Spinal cord (tissue), 10 donors: ENCODE results near the gene FAXDC2. TPM values are rescaled to one million over a fixed set of nuclear protein-coding genes. Genes with fewer than 3 reads are reported as not detected.

Experiments
- DNase-seq, 6 donors: peaks; one replicate each; pipeline versions ENCODE4 v3.0.0 to v3.0.0-alpha.2; 2013 to 2015; ENCODE audit warnings: low spot score in 6 of 6, low read depth in 4 of 6
- H3K27ac ChIP-seq: one replicate; pipeline ENCODE4 v1.5.1; 2013; ENCODE audit warnings: low read depth, low read length, control low read depth
- H3K27me3 ChIP-seq: one replicate; pipeline ENCODE4 v1.6.1; 2013; ENCODE audit warnings: low read length; ENCODE audit not compliant: control insufficient read depth, insufficient read depth
- H3K36me3 ChIP-seq: one replicate; pipeline ENCODE4 v1.6.1; 2013; ENCODE audit warnings: low read length; ENCODE audit not compliant: control insufficient read depth, insufficient read depth
- H3K4me1 ChIP-seq: one replicate; pipeline ENCODE4 v1.6.1; 2013; ENCODE audit warnings: low read length; ENCODE audit not compliant: control insufficient read depth, insufficient read depth
- H3K4me3 ChIP-seq: one replicate; pipeline ENCODE4 v1.5.1; 2013; ENCODE audit warnings: low read depth, low read length, control low read depth
- H3K9me3 ChIP-seq: one replicate; pipeline ENCODE4 v1.6.1; 2013; ENCODE audit warnings: low read length; ENCODE audit not compliant: control insufficient read depth, insufficient read depth
- WGBS: methylation state at CpG from one replicate; pipeline ENCODE4 v1.1.5; 2013; ENCODE audit warnings: missing lambda C conversion rate; ENCODE audit not compliant: insufficient coverage; 5-methylcytosine and 5-hydroxymethylcytosine counted together
- long read RNA-seq, 4 donors: transcript quantifications; one replicate each; lab custom pipeline, GENCODE V29; 2026
- polyA plus RNA-seq, 2 donors: library from polyadenylated mRNA; unstranded; fragments of 120-200 nt; gene quantifications; one replicate each; pipeline ENCODE4 v1.2.1, GENCODE V29; 2013; ENCODE audit not compliant: insufficient read length in 2 of 2
- total RNA-seq, 2 donors: library from RNA; depleted of rRNA in 1 of 2; stranded (reverse); fragments of 120-200 nt in 1 of 2; fragments of >200 nt in 1 of 2; gene quantifications; one replicate each; pipeline versions ENCODE4 v1.2.3 to v1.2.4, GENCODE V29; 2013 to 2014
- donor health status: healthy.

Gene FAXDC2, protein sequence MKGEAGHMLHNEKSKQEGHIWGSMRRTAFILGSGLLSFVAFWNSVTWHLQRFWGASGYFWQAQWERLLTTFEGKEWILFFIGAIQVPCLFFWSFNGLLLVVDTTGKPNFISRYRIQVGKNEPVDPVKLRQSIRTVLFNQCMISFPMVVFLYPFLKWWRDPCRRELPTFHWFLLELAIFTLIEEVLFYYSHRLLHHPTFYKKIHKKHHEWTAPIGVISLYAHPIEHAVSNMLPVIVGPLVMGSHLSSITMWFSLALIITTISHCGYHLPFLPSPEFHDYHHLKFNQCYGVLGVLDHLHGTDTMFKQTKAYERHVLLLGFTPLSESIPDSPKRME
- total RNA-seq (10 to 100 TPM; 26.0 to 54.9 TPM), polyA plus RNA-seq (10 to 100 TPM; 19.3 to 29.0 TPM)
- long read RNA-seq, donor 1, partial matches to known transcripts = 100 of 128 reads
- long read RNA-seq, donor 1, other reads (novel, unspliced or antisense) = 27 of 128 reads
- long read RNA-seq, donor 2, partial matches to known transcripts = 0 of 1 reads
- long read RNA-seq, donor 2, other reads (novel, unspliced or antisense) = 0 of 1 reads
- long read RNA-seq, donor 3 = 0 reads
- long read RNA-seq, donor 4, transcript FAXDC2-201 (9 exons, 3,251 nt) = major isoform, 6 of 6 reads
- long read RNA-seq, donor 4, partial matches to known transcripts = 0 of 6 reads
- long read RNA-seq, donor 4, other reads (novel, unspliced or antisense) = 0 of 6 reads

- H3K27me3 ChIP-seq = no peaks in the 10 kb centered on the region
- no peaks in the 10 kb centered on the region for H3K9me3 ChIP-seq
- DNase-seq = peak in 5 of 6 donors; percentile 15 to 87 (median 46)
- peak within 1 kb of the TSS; percentile 97 for H3K27ac ChIP-seq
- WGBS = 4% methylated on average over 8 of the region's 11 CpGs
- H3K36me3 ChIP-seq = no peaks in the 10 kb centered on the region
- H3K4me3 ChIP-seq = peak within 1 kb of the TSS; percentile 77
- H3K4me1 ChIP-seq = peaks cover 10% of the 10 kb centered on the region
Measured at GRCh38 chr5:154850255-154851062, at the start of gene FAXDC2. Gene FAXDC2, minus strand, starts transcription at chr5:154850603. Its CDS starts 12,425 bp downstream, at chr5:154838178.

DNA sequence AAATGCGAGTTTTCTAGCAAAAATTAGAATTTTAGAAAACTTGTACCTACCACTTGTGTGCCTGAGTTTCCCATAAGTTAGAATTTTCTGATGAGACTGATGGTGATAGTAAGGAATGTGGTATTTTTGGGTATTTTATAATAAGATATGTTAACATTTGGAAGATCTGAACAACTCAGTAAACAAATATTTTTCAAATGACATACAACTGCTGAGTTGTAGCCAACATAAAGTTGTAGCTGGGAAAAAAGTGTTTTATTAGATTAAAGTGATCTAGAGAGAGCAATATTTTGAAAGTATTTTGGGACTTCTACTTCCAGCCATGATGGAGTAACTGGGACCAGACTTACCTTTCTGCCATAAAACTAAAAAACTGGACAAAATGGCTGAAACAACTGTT, 49.7 kb upstream of the FAXDC2 start:
- H3K27ac ChIP-seq = no peak overlapping the region
- no CpG with 5 or more reads among the region's 1 CpG for WGBS
- no peak for DNase-seq
- H3K36me3 ChIP-seq = peaks cover 47% of the 10 kb centered on the region
- no peaks in the 10 kb centered on the region for H3K9me3 ChIP-seq
- no peak overlapping the region for H3K4me3 ChIP-seq
- H3K27me3 ChIP-seq = no peaks in the 10 kb centered on the region
- H3K4me1 ChIP-seq = no peaks in the 10 kb centered on the region

DNA sequence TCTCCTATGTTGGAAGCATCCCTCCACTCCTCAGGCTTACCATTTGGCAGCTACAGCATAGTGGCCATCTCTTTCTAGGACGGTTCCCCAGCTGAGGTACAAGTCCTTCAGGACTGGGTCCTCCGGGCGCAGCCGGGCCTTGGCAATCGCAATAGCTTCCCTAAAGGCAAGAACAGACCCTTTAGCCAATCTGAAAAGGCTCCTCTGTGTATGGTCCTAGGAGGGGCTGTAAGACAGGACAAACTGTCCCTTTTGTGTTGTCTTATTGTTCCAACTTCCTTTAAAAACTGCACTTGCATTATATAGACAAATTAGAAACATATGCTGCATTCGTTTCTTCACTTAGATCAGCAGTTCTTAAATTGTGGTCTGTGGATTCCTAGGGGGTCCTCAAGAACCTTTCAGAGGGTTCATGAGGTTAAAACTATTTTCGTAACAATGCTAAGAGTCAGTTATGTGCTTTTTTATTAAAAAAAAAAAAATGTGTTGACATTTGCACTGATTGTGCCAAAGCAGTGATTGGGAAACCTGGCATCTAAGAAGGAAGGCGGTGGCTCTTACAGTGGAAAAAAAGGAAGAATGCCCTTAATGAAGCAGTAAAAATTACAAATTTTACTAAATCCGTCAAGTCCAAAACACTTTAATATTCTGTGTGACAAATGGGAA, 48.9 kb upstream of the FAXDC2 start:
- peaks cover 41% of the 10 kb centered on the region for H3K36me3 ChIP-seq
- H3K27me3 ChIP-seq = no peaks in the 10 kb centered on the region
- no peak overlapping the region for H3K27ac ChIP-seq
- no peaks in the 10 kb centered on the region for H3K9me3 ChIP-seq
- no peaks in the 10 kb centered on the region for H3K4me1 ChIP-seq
- no peak overlapping the region for H3K4me3 ChIP-seq
- no peak for DNase-seq
- 87% methylated on average over 6 of the region's 9 CpGs for WGBS

DNA sequence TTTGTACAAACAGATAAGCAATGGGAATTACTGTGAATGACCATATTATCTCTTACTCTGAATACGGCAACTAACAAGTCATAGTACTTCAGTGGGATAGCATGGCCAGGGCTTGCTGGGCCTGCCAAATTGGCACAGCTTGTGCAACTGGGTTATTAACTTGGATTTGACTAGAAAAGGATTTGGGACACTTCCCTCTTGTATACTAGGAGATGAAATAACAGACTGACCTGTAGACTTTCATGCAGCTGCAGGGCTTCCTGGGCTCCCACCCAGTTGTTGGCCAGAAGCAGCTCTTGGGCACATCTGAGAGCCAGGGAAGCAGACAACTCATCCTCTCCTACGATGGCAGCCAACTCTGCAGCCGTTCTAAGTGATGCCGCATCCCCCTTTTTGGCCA, 47.8 kb upstream of the FAXDC2 start:
- H3K9me3 ChIP-seq = no peaks in the 10 kb centered on the region
- 100% methylated on average over 1 of the region's 4 CpGs for WGBS
- DNase-seq = peak in 1 of 6 donors; percentile 7
- H3K27me3 ChIP-seq = no peaks in the 10 kb centered on the region
- no peak overlapping the region for H3K27ac ChIP-seq
- peaks cover 49% of the 10 kb centered on the region for H3K36me3 ChIP-seq
- H3K4me1 ChIP-seq = no peaks in the 10 kb centered on the region
- H3K4me3 ChIP-seq = no peak overlapping the region

DNA sequence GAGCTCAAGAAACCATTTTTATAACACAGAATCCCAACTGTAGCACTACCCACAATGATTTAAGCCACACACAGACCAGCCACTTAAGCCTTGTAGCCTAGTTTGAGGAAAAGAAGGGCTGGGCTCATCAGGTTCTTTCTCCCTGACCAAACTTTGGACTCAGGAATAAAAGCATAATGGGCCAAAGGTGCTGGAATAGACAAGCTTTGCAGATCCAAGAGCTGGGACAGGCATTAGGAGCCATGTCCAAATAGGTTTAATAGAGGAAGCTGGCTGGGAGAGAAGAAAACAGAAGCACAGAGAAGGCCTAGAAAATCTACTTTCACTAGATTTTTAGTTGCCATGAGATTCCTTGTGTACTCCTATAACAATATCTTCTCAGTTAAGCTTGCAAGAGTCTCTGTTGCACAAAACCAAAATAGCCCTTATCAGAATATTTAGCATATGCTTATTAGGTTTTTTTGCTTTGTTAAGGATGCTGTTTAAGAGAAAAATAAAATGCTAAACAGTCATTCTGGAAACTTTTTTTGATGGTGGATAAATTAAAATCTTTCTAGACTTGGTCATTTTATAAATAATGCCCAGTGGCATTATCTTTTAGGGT, 46.3 kb upstream of the FAXDC2 start:
- H3K4me1 ChIP-seq = no peaks in the 10 kb centered on the region
- H3K27me3 ChIP-seq = no peaks in the 10 kb centered on the region
- H3K9me3 ChIP-seq = no peaks in the 10 kb centered on the region
- no peak overlapping the region for H3K4me3 ChIP-seq
- no peak for DNase-seq
- no peak overlapping the region for H3K27ac ChIP-seq
- H3K36me3 ChIP-seq = peaks cover 54% of the 10 kb centered on the region

DNA sequence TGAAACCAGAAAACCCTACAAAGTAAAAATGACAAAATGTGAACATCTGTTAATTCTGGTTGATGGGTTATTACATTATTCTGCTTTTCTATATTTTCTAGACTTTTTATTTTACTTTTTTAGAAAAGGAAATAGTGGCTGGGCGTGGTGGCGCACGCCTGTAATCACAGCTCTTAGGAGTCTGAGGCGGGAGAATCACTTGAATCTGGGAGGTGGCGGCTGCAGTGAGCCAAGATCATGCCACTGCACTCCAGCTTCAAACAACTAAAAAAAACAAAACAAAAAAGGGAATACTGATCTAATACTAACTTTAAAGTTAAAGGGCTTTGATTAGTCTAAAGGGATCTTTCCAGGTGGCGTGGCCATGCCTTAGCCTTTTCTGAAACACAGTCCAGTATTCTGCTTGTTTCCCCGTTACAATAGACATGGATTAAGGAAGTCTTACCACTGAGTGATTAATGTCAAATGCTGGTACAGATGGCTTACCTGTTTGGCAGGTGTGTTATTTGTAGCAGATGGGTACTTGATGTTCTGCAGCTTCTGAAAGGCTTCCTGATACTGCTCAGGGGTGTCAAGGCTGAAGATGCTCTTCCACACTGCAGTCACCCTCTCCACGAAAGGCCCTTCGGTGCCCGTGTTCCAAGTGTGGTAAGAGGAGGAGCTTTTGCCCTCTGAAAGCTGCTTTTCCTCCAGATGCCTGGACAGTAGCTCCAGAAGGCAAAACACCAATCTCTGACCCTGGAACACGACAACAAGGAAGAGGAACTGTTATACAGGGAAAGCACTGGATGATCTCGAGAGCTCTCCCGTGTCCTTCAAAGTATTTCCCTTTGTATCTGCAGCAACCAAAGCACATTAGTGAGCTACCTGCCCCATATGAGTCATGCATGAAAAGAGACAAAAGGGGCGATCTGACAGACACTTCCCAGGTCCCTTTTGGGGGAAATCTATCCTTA, 45.5 kb upstream of the FAXDC2 start:
- no peak overlapping the region for H3K27ac ChIP-seq
- 73% methylated on average over 5 of the region's 14 CpGs for WGBS
- H3K9me3 ChIP-seq = no peaks in the 10 kb centered on the region
- peaks cover 61% of the 10 kb centered on the region for H3K36me3 ChIP-seq
- DNase-seq = no peak
- H3K27me3 ChIP-seq = no peaks in the 10 kb centered on the region
- no peaks in the 10 kb centered on the region for H3K4me1 ChIP-seq
- no peak overlapping the region for H3K4me3 ChIP-seq

GRCh38 chr5:154893381-154893780, 43.0 kb upstream of the FAXDC2 start:
- Histone ChIP-seq H3K9me3 (no peaks in the 10 kb centered on the region), H3K27ac (no peak overlapping the region)

DNA sequence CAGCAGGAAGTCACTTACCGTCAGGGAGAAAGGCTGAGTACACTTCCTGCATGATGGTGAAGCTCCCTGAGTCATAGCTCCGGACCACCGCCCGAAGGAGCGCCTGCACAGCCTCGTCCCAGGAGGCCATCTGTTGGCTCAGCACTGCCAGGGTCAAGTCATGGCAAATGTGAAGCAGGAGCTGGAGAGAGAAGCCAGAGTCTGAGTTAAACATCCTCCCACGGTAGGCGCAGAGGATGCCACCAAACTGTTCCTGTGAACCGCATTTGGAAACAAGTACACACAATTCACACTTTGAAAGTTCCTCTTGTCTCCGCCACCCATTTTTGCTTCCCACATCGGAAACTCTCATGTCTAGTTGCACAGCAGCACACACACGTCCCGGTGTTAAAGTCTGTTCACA, 42.0 kb upstream of the FAXDC2 start:
- H3K4me3 ChIP-seq = no peak overlapping the region
- H3K27ac ChIP-seq = no peak overlapping the region
- no peaks in the 10 kb centered on the region for H3K9me3 ChIP-seq
- no peaks in the 10 kb centered on the region for H3K4me1 ChIP-seq
- H3K36me3 ChIP-seq = peaks cover 62% of the 10 kb centered on the region
- no peak for DNase-seq
- 96% methylated on average over 12 of the region's 13 CpGs for WGBS
- no peaks in the 10 kb centered on the region for H3K27me3 ChIP-seq

More at GRCh38 chr5:154893381-154893780, 43.0 kb upstream of the FAXDC2 start:
- Histone ChIP-seq H3K4me1 (no peaks in the 10 kb centered on the region), H3K27me3 (no peaks in the 10 kb centered on the region), H3K4me3 (no peak overlapping the region), H3K36me3 (peaks cover 67% of the 10 kb centered on the region)
- DNase-seq = no peak
- no CpG with 5 or more reads among the region's 5 CpGs for WGBS
